Inflammatory macrophage (primary cell): ENCODE results near the gene ARID1B.
A peak's percentile ranks its signal among the peaks of the same experiment; 100 is the strongest.
"Not testable (repeated sequence)": the region's sequence is repeated elsewhere in the genome, so short reads cannot be mapped to it uniquely, and the experiment has no call there.

Source experiments
- DNase-seq, 2 donors: peaks; one replicate each; pipeline ENCODE4 v3.0.0-alpha.2; 2020 to 2022

ARID1B gene

GRCh38 chr6:156942266-156942665 lies 165.1 kb downstream of the ARID1B start:
- DNase-seq = peak in 1 of 2 donors; percentile 14

DNA sequence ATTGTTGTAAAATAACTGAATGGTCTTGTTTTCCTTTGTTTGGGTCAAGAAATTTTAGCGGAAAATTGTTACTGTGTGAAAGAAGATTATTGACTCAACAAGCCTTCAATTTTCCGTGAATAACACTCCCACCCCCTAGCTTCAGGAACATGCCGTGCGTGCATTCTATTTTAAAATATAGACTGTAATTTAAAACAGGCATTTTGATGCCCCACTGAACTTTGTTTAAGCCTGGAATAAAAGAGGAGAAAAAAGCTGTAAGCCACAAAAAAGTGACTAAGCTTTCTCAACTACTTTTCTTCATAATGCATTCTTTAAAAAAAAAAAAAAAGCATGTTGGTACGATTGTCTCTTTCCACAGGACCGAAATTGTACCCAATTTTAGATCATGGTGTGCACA lies 166.0 kb downstream of the ARID1B start:
- no peak for DNase-seq

GRCh38 chr6:156943816-156944215 lies 166.6 kb downstream of the ARID1B start:
- no peak for DNase-seq

GRCh38 chr6:156944412-156944811 lies 167.2 kb downstream of the ARID1B start:
- DNase-seq = no peak

DNA sequence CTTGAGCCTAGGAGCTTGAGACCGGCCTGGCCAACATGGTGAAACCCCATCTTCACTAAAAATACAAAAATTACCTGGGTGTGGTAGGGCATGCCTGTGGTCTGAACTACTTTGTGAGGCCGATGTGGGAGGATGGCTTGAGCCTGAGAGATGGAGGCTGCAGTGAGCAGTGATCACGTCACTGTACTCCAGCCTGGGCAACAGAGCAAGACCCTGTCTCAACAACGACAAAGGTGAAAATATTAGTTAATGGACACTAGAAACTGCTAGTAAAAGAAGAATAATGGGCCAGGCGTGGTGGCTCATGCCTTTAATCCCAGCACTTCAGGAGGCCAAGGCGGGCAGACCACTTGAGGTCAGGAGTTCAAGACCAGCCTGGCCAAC lies 168.6 kb downstream of the ARID1B start:
- DNase-seq = not testable (repeated sequence)

DNA sequence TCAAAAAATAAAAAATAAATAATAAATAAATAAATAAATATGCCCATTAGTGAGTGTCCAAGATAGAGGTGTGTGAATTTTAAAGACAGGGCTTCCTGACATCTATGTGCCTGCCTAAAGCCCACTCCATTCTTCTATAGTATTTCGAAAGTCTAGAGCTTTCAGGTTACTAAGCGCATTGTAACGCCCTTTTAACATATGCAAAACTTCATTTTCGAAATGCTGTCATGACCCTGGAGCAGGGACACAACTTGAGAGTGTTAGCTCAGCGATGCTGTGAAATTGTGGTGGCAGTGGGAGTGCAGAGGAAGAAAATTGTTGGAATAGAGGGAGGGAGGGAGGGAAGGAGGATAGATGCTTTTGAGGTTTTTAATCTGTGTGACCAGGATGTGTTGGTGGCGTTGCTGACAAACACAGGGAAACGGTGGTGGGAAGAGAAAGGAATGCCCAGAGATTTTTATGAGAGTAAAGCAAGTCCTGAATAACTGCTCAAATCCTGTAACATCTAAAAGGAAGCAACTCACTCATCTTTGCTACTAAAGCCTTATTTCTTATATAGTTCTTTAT lies 169.3 kb downstream of the ARID1B start:
- no peak for DNase-seq

DNA sequence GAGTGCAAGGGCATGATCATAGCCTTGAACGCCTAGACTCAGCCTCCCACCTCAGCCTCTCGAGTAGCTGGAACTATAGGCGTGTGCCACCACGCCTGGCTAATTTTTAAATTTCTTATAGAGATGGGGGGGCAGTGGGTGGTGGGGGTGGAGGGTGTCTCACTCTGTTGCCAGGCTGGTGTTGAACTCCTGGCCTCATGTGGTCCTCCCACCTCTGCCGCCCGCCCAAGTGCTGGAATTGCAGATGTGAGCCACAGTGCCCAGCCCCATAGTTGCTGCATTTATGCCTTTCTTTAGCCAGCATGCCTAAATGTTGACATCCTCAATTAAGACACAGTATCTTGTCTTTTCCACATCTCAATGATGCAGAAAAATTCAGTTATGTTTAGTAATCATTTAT lies 171.1 kb downstream of the ARID1B start:
- DNase-seq = no peak

GRCh38 chr6:156948807-156949206 lies 171.6 kb downstream of the ARID1B start:
- DNase-seq = no peak

DNA sequence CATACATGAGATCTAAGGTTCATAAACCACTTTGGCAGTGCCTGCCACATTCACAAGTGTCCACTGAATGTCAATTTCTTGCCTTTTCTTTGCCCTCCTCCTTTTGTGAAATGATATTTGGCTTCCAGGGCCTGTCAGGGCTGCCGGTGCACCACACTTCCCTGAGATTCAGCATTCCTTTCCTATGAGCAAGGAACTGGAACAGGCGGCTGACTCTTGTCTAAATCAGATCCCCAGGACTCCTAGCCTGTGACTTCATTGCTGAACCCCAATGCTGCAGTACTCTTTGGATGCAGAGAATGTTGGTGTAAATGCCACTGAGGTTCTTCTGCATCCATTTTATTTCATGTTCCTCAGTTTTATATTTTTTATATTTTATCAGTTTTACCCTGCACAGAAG lies 172.2 kb downstream of the ARID1B start:
- DNase-seq = no peak

DNA sequence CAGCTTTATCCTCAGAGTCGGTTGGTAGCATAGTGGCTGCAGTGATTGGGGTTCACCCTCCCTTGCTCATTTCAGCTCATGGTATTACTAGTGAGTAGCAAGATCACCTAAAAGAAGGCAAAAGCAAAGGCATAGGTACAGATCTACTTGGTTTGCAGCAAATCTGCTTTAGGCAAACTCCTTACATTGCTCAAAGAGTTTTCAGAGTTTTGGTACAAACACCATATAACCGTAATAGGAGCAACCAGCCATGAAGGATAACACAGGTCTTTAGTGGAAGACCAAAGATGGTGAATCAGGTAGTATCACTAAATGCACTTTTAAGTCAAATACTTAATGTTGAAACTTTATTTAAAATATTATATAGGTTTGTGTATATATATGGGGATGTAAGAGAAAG lies 172.9 kb downstream of the ARID1B start:
- DNase-seq = no peak

GRCh38 chr6:156950531-156950930 lies 173.4 kb downstream of the ARID1B start:
- DNase-seq = no peak

DNA sequence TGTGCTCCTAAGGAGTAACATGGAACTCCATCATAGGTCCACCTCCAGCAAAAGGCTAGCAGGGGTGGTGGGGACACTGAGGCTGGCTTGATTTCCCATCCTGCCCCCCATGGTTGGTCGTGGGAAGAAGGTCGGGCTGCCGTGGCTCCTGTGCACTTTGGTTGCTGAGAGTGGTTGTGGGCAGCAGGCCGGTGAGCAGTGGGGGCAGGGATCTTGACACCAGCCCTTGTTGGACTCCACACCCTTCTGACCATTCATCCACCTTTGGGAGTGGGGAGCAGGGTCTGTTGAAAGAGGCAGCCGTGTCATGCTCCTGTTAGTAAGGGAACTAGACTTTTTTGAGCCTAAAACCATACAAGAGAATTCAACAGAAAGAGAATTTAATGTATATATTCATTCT lies 175.2 kb downstream of the ARID1B start:
- DNase-seq = no peak

GRCh38 chr6:156953127-156953478 lies 175.9 kb downstream of the ARID1B start:
- no peak for DNase-seq

- no peak for DNase-seq
These were observed 176.4 kb downstream of the ARID1B start for GRCh38 chr6:156953479-156954146.

DNA sequence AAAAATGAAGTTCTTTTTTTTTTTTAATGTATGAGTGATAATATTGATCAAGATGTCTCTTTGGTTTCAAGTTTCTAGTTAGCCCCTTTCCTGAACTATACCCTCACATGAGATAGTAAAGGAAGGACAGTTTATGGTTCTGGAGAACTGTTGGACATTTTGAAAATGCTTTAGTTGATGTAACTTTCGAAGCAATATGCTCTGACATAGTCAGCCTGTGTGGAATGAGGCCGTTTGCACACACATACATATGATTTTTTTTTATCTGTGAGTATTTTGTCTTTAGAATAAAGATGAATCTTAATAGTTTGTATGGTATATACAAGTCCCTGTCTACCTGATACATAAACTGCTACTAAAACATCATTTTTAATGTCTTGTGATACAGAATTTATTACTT lies 177.0 kb downstream of the ARID1B start:
- no peak for DNase-seq

GRCh38 chr6:156954816-156955215 lies 177.6 kb downstream of the ARID1B start:
- no peak for DNase-seq

- DNase-seq = no peak
These were observed 178.5 kb downstream of the ARID1B start for GRCh38 chr6:156955494-156956183.

DNA sequence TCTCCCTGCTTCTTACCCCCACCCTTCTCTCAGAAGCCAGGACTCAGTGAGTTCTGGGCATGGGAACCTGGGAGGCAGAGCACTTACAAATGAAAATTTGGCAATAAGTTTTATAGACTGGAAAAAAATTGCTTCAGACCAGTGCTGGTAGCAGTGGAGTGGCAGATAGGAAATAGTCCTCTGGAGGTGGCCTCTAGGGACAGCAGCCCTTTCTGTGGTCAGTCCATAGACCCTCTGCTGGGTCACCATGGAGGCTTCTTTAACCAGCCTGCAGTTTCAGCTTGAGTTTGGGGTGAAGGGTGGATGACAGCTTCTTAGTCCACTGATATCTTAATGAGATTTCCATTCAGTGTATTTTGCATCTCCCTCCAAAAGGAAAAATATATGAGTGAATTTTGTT lies 179.1 kb downstream of the ARID1B start:
- no peak for DNase-seq

DNA sequence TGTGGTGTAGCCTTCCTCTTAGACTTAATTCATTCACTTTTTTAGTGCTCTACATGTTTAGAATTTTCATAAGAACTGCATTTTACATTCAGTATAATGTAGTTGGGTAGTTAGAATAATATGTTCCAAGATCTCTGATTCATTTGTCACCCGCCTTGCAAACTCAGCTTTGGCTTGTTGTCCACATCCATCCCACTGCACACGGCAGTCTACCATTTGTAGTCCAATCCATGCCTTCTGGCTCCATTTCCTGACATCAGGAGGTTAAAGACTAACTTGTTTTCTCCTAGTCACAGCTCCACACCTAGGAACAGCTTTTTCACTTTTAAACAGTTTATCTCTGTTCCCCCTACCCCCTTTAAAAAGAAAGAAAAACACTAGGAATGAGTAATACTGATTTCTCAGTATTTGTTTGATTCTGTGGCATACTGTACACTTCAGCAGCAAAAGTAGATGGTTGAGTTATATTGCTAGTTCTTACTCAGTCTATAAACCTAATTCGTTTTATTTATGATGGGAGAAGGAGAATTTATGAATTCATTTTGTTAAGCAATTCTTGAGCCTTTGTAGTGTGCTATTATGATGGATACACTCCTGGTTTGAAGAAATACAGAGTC lies 180.9 kb downstream of the ARID1B start:
- DNase-seq = no peak

GRCh38 chr6:156960525-156960924 lies 183.3 kb downstream of the ARID1B start:
- DNase-seq = no peak

DNA sequence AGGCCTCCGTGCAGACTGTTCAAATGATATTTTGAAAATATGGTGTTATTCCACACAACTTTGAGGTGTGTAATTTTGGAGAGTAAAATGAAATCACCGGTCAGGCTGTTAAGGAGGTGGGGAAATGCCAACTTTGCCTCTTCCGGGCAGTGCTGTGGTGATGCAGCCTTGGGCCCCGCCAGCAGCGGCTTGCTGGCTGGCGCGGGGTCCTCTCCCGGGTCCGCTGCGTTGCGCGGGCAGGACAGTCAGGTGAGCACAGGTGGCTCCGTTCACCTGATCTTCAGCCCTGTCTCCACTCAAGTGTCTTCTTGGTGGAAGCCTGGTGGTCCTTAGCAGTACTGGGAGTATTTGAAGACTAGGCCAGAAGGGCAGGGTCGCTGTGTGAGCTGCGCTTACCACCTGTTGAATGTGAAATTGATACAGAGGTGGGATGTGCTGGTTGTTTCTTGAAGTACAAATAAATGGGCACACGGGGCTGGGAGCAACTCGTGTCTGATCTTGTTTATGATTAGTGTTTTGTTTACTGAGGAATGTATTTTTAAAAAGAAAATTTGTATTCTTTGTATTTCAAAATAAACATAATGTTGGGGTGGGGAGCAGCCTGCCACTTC lies 184.2 kb downstream of the ARID1B start:
- no peak for DNase-seq

- peak; percentile 94 to 95 for DNase-seq
These were observed 186.8 kb downstream of the ARID1B start for GRCh38 chr6:156963712-156964700.
